GM12878 (cell line): ENCODE data around the gene RET.

ENCODE experiments used
- ATF2 ChIP-seq: IDR thresholded peaks from 2 replicates; pipeline ENCODE4 v1.6.1; 2012; ENCODE audit warnings: low read length, inconsistent platforms
- CTCF ChIP-seq, 3 experiments: IDR thresholded peaks in 2 of 3; conservative IDR thresholded peaks in 1 of 3; 2 replicates each; pipeline ENCODE4 v1.5.1; 2011; ENCODE audit warnings: low read depth in 3 of 3, low read length in 3 of 3, mild to moderate bottlenecking in 3 of 3, control low read depth in 2 of 3, moderate library complexity in 2 of 3, inconsistent platforms in 1 of 3, mixed read lengths in 1 of 3; ENCODE audit not compliant: control insufficient read depth in 2 of 3, insufficient read depth in 1 of 3; ENCODE audit errors: extremely low read depth in 1 of 3
- EP300 ChIP-seq, 2 experiments: fragments of 150-350 bp in 1 of 2; IDR thresholded peaks; 2 replicates each; pipeline ENCODE4 v1.6.1; 2011 to 2012; ENCODE audit warnings: low read depth in 2 of 2, low read length in 2 of 2, borderline replicate concordance in 1 of 2, improper control_type of control experiment in 1 of 2, inconsistent platforms in 1 of 2; ENCODE audit not compliant: control insufficient read depth in 1 of 2
- MXI1 ChIP-seq: fragments of 150-350 bp; IDR thresholded peaks from 2 replicates; pipeline ENCODE4 v1.6.1; 2011; ENCODE audit warnings: low read depth, mild to moderate bottlenecking, inconsistent platforms, low read length, improper control_type of control experiment
- NFYB ChIP-seq: IDR thresholded peaks from 2 replicates; pipeline ENCODE4 v1.6.1; 2011; ENCODE audit warnings: low read depth, mild to moderate bottlenecking, low read length, improper control_type of control experiment, moderate library complexity; ENCODE audit not compliant: insufficient read depth
- SMAD5 ChIP-seq: IDR thresholded peaks from 2 replicates; pipeline ENCODE4 v1.6.1; 2016; ENCODE audit warnings: antibody characterized with exemption, low read depth
- TCF12 ChIP-seq: IDR thresholded peaks from 2 replicates; pipeline ENCODE4 v1.6.1; 2011; ENCODE audit warnings: low read depth, mild to moderate bottlenecking, low read length
- USF2 ChIP-seq: IDR thresholded peaks from 2 replicates; pipeline ENCODE4 v1.6.1; 2011; ENCODE audit warnings: low read depth, low read length, improper control_type of control experiment, borderline replicate concordance
- YY1 ChIP-seq: IDR thresholded peaks from 2 replicates; pipeline ENCODE4 v1.6.1; 2011; ENCODE audit warnings: low read depth, mild to moderate bottlenecking, low read length

- TF ChIP-seq ATF2 (no peak), NFYB (no peak), CTCF (IDR thresholded peaks at IDR 0.05 in 2 of 3, conservative IDR thresholded peaks at IDR 0.05 in 1 of 3; ENCODE audit: control insufficient read depth in 2 of 3, extremely low read depth in 1 of 3, insufficient read depth in 1 of 3, low read depth in 3 of 3, low read length in 3 of 3) (no peak), TCF12 (no peak), EP300 (IDR thresholded peaks at IDR 0.05; ENCODE audit: borderline replicate concordance in 1 of 2, control insufficient read depth in 1 of 2, low read depth in 2 of 2, low read length in 2 of 2) (no peak), USF2 (no peak), SMAD5 (no peak), YY1 (no peak), MXI1 (no peak)
These were observed 22.3 kb upstream of the RET start for GRCh38 chr10:43054593-43054992.
